Motor neuron (in vitro differentiated cells): ENCODE measurements around the gene USO1. TPM values are rescaled to one million over a fixed set of nuclear protein-coding genes. Genes with fewer than 3 reads are reported as not detected.

Experiments
- total RNA-seq, 8 experiments: library from RNA; unstranded; fragments of 300-600 nt; gene quantifications; 2 replicates each; pipeline versions ENCODE4 v1.2.3 to v1.2.4, GENCODE V29; 2022

The USO1 gene
- total RNA-seq, 8 experiments from 2014 or later: 36.7 to 73.9 (median 61.8) TPM

Other genes starting within 250 kb of the USO1 start
- 10 to 100 TPM; 18.2 to 43.0 (median 31.7) TPM for gene RCHY1, start 210.2 kb upstream of the USO1 start, total RNA-seq
- gene THAP6, start 210.1 kb upstream of the USO1 start, total RNA-seq: 10 to 100 TPM; 13.4 to 26.5 (median 19.5) TPM
- under 1 TPM in 5 of 8 experiments, not detected in 3; 0.05 to 1.00 (median 0.27) TPM for gene ODAPH, start 168.5 kb upstream of the USO1 start, total RNA-seq
- gene CDKL2, start 94.0 kb upstream of the USO1 start, total RNA-seq: 10 to 100 TPM in 1 of 8 experiments, 1 to 10 TPM in 4, under 1 TPM in 3; 0.10 to 17.7 (median 3.8) TPM
- gene G3BP2, start 51.2 kb upstream of the USO1 start, total RNA-seq: 100 to 1,000 TPM; 137 to 245 (median 178) TPM
- under 1 TPM in 5 of 8 experiments, not detected in 3; 0.15 to 0.80 (median 0.29) TPM for gene PPEF2, start 177.9 kb downstream of the USO1 start, total RNA-seq
- gene NAAA, start 216.4 kb downstream of the USO1 start, total RNA-seq: 10 to 100 TPM in 2 of 8 experiments, 1 to 10 TPM in 6; 2.7 to 54.6 (median 9.0) TPM